GM21723 (cell line): ENCODE results near the gene EFTUD2.

Source experiments
- ATAC-seq: cut with Tn5 transposase; IDR thresholded peaks from one replicate; pipeline ENCODE4 v1.9.1; 2021; ENCODE audit warnings: mild to moderate bottlenecking, moderate library complexity; ENCODE audit not compliant: unreplicated experiment

EFTUD2 gene

GRCh38 chr17:44911133-44912001 lies 12.1 kb upstream of the EFTUD2 start:
- ATAC-seq = no peak

- ATAC-seq = no peak
Observed at GRCh38 chr17:44910231-44911106, 11.2 kb upstream of the EFTUD2 start.

- ATAC-seq = no peak
Observed at GRCh38 chr17:44909681-44910144, 10.5 kb upstream of the EFTUD2 start.

GRCh38 chr17:44908761-44909326 lies 9.6 kb upstream of the EFTUD2 start:
- ATAC-seq = no peak

- no peak for ATAC-seq
Observed at GRCh38 chr17:44907729-44908470, 8.7 kb upstream of the EFTUD2 start.

- ATAC-seq = no peak
Observed at GRCh38 chr17:44906763-44907728, 7.8 kb upstream of the EFTUD2 start.

- no peak for ATAC-seq
Observed at GRCh38 chr17:44906010-44906646, 6.9 kb upstream of the EFTUD2 start.

- no peak for ATAC-seq
Observed at GRCh38 chr17:44905006-44906000, 6.1 kb upstream of the EFTUD2 start.

- no peak for ATAC-seq
Observed at GRCh38 chr17:44904001-44904984, 5.0 kb upstream of the EFTUD2 start.

GRCh38 chr17:44903012-44903685 lies 3.9 kb upstream of the EFTUD2 start:
- no peak for ATAC-seq

GRCh38 chr17:44902135-44902760 lies 3.0 kb upstream of the EFTUD2 start:
- ATAC-seq = no peak

GRCh38 chr17:44901411-44901921 lies 2.2 kb upstream of the EFTUD2 start:
- no peak for ATAC-seq

GRCh38 chr17:44900894-44901293 lies 1.6 kb upstream of the EFTUD2 start:
- no peak for ATAC-seq

GRCh38 chr17:44898768-44899073 lies 524 bp downstream of the EFTUD2 start:
- no peak for ATAC-seq

- ATAC-seq = no peak
Observed at GRCh38 chr17:44894642-44895041, 4.6 kb downstream of the EFTUD2 start.

- ATAC-seq = no peak
Observed at GRCh38 chr17:44892250-44892649, 7.0 kb downstream of the EFTUD2 start.
